SK-N-MC (cell line): Measurements from ENCODE around the gene NEGR1.

Source experiments
- EZH2 ChIP-seq: fragments of 200-600 bp; sonication (generic); IDR thresholded peaks from one replicate; pipeline ENCODE4 v1.6.1; 2017; ENCODE audit warnings: antibody characterized with exemption
- FOXP2 ChIP-seq: optimal IDR thresholded peaks from 2 replicates; pipeline ENCODE3; 2011; ENCODE audit warnings: mild to moderate bottlenecking, moderate library complexity; ENCODE audit not compliant: insufficient read depth; ENCODE audit errors: extremely low read length, control extremely low read depth
- POLR2AphosphoS5 ChIP-seq: IDR thresholded peaks from 2 replicates; pipeline ENCODE4 v1.6.1; 2012; ENCODE audit warnings: mild to moderate bottlenecking, low read depth, low read length, borderline replicate concordance

DNA sequence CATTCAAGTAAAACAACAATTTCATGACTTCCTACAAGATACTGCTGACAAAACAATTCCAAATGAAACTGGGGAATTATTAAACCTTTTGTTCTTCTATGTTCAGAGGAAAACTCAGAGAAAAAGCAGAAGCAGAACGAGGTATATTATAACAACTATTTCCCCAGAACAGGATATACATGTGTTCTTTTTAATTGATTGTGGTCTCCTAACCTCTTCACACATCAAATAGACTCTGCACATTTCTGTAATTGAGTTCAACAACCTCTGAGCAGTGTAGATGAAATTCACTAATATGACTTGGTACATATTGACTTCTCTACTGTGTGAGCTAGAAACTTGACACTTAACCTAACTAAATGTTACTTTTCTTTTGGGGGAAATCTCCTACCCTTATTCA, 584.2 kb downstream of the NEGR1 start:
- no peak for TF ChIP-seq POLR2AphosphoS5
- TF ChIP-seq EZH2: no peak
- TF ChIP-seq FOXP2: no peak
